OCI-LY7 (cell line): ENCODE measurements around the gene BCDIN3D. TPM values are rescaled to one million over a fixed set of nuclear protein-coding genes. Genes with fewer than 3 reads are reported as not detected.

ENCODE experiments used
- BruUV-seq: library from RNA; stranded (reverse); fragments of 400-500 nt; replicated peaks from 2 replicates; lab custom pipeline; 2021; lab: Mats Ljungman, UMichigan
- CTCF ChIA-PET: fragments of 300-600 bp; sonication (Branson Sonifier 250); formaldehyde crosslinking; loops from one replicate; lab custom pipeline; 2022; ENCODE audit warnings: antibody characterized with exemption; ENCODE audit not compliant: unreplicated experiment; lab: Charles Lee
- POLR2A ChIA-PET: fragments of 300-600 bp; sonication (Branson Sonifier 250); formaldehyde crosslinking; loops from one replicate; lab custom pipeline; 2022; ENCODE audit warnings: antibody characterized with exemption; lab: Charles Lee
- DNase-seq: peaks from one replicate; pipeline ENCODE4 v3.0.0-alpha.2; 2015; ENCODE audit warnings: low spot score
- H2AFZ ChIP-seq: fragments of 200-600 bp; sonication (generic), shearing (Covaris generic); 2 replicates; pipeline ENCODE4 v1.6.1; 2014; ENCODE audit warnings: mild to moderate bottlenecking, antibody characterized with exemption, low read length, moderate library complexity
- H3K27ac ChIP-seq: fragments of 200-600 bp; sonication (generic); 2 replicates; pipeline ENCODE4 v1.5.1; 2014; ENCODE audit warnings: mixed run types, low read depth, mild to moderate bottlenecking, moderate library complexity, low read length, inconsistent platforms; ENCODE audit not compliant: poor library complexity, severe bottlenecking
- H3K36me3 ChIP-seq: fragments of 200-600 bp; sonication (generic); 2 replicates; pipeline ENCODE4 v1.6.1; 2014; ENCODE audit warnings: mild to moderate bottlenecking, antibody characterized with exemption, low read length, moderate library complexity, mixed read lengths; ENCODE audit not compliant: insufficient read depth
- H3K4me1 ChIP-seq: fragments of 200-600 bp; sonication (generic); 2 replicates; pipeline ENCODE4 v1.5.1; 2014; ENCODE audit warnings: mild to moderate bottlenecking, low read length; ENCODE audit not compliant: insufficient read depth, poor library complexity, severe bottlenecking
- H3K4me2 ChIP-seq: fragments of 200-600 bp; sonication (generic); 2 replicates; pipeline ENCODE4 v1.6.1; 2014; ENCODE audit warnings: mild to moderate bottlenecking, low read length
- H3K4me3 ChIP-seq: fragments of 200-600 bp; sonication (generic); 2 replicates; pipeline ENCODE4 v1.5.1; 2014; ENCODE audit warnings: mild to moderate bottlenecking, low read depth, low read length; ENCODE audit not compliant: poor library complexity, severe bottlenecking
- H3K79me2 ChIP-seq: fragments of 200-600 bp; sonication (generic); 2 replicates; pipeline ENCODE4 v1.6.1; 2016; ENCODE audit warnings: low read depth, mild to moderate bottlenecking, low read length, moderate library complexity, mixed read lengths; ENCODE audit not compliant: insufficient read depth
- H3K9me2 ChIP-seq: fragments of 200-600 bp; sonication (generic); 2 replicates; pipeline ENCODE4 v1.6.1; 2016; ENCODE audit warnings: mild to moderate bottlenecking, low read length, mixed read lengths; ENCODE audit not compliant: insufficient read depth
- H3K9me3 ChIP-seq: fragments of 200-600 bp; sonication (generic); 2 replicates; pipeline ENCODE4 v1.6.1; 2014; ENCODE audit warnings: mild to moderate bottlenecking, mixed run types, low read length, mixed read lengths
- H4K20me1 ChIP-seq: fragments of 200-600 bp; sonication (generic); 2 replicates; pipeline ENCODE4 v1.6.1; 2014; ENCODE audit warnings: mild to moderate bottlenecking, antibody characterized with exemption, low read length, moderate library complexity, mixed read lengths; ENCODE audit not compliant: insufficient read depth
- EZH2phosphoT487 ChIP-seq: fragments of 200-600 bp; sonication (generic); IDR thresholded peaks from 2 replicates; pipeline ENCODE4 v1.6.1; 2018; ENCODE audit warnings: low read depth, borderline replicate concordance, mild to moderate bottlenecking, mixed run types, antibody characterized with exemption, low read length, moderate library complexity, mixed read lengths
- intact Hi-C: fragments of 100-400 bp; cut with micrococcal nuclease; formaldehyde crosslinking; loops from one replicate; pipeline ENCODE4 v1.10.0; 2022; ENCODE audit not compliant: unreplicated experiment
- total RNA-seq, 2 experiments: library from RNA; depleted of rRNA in 1 of 2; stranded (reverse); fragments of >200 nt in 1 of 2; shearing (Covaris generic) in 1 of 2; gene quantifications; 2 replicates each; pipeline ENCODE4 v1.2.3, GENCODE V29; 2014 to 2022
- TF ChIP-seq, protein P1 (sequence below): fragments of 200-600 bp; sonication (generic); conservative IDR thresholded peaks from 2 replicates; pipeline ENCODE4 v1.5.1; 2014; ENCODE audit warnings: mild to moderate bottlenecking, antibody characterized with exemption, low read length, moderate library complexity, mixed read lengths

BCDIN3D gene
- total RNA-seq, 2 experiments from 2014 or later = 8.4 to 10.1 TPM

DNA sequence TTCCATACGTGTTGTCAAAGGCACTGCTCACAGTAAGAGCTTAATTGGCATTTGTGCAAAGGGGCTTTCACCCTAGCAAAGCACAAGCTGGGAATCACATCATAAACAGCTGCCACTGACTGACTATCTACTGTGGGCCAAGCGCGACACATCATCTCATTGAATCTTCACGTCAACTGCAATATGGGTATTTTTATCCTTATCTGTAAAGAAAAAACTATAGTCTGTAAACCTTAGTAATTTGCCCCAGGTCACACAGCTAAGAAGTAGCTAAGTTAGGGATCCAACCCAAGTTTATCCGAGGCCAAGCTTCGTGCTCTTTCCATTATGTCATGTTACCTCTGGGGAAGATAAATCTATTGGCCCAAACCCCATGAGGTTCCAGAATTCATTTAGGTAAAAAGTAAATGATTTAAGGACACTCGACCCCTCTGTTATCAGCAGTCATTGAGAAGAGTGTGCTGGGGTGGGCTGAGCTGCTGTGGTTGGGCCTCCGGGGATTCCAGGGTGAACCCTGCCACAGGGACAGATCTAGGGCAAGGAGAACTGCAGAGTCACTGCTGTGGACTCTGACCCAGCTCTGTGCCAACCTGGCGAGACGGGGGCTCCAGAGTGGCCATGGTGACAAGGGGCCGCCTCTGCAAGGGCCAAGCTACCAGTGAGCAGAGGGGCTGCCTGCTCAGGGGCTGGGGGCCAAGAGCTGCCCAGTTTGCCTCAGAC is 42.3 kb downstream of the BCDIN3D start:
- CTCF ChIA-PET = no interaction called here
- H3K9me2 ChIP-seq = no peaks in the 10 kb centered on the region
- intact Hi-C loops = no loop called here
- no peaks in the 10 kb centered on the region for H3K9me3 ChIP-seq
- H3K27ac ChIP-seq = no peak overlapping the region
- DNase-seq = no peak
- no peaks in the 10 kb centered on the region for H4K20me1 ChIP-seq
- H3K4me1 ChIP-seq = no peaks in the 10 kb centered on the region
- H3K36me3 ChIP-seq = peaks cover 3% of the 10 kb centered on the region; the same call in 1 of the 2 replicates
- no TSS peak for BruUV-seq
- H3K79me2 ChIP-seq = no peaks in the 10 kb centered on the region
- no peak overlapping the region for H2AFZ ChIP-seq
- no peak overlapping the region for H3K4me3 ChIP-seq
- TF ChIP-seq, protein P1, sequence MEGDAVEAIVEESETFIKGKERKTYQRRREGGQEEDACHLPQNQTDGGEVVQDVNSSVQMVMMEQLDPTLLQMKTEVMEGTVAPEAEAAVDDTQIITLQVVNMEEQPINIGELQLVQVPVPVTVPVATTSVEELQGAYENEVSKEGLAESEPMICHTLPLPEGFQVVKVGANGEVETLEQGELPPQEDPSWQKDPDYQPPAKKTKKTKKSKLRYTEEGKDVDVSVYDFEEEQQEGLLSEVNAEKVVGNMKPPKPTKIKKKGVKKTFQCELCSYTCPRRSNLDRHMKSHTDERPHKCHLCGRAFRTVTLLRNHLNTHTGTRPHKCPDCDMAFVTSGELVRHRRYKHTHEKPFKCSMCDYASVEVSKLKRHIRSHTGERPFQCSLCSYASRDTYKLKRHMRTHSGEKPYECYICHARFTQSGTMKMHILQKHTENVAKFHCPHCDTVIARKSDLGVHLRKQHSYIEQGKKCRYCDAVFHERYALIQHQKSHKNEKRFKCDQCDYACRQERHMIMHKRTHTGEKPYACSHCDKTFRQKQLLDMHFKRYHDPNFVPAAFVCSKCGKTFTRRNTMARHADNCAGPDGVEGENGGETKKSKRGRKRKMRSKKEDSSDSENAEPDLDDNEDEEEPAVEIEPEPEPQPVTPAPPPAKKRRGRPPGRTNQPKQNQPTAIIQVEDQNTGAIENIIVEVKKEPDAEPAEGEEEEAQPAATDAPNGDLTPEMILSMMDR = no peak
- no peak for TF ChIP-seq EZH2phosphoT487
- H3K4me2 ChIP-seq = no peak overlapping the region
- POLR2A ChIA-PET = interaction anchor here (0.5 kb wide), 1 partner anchor 77 kb away, joined by 3 read pairs; no protein-coding TSS in a partner anchor

GRCh38 chr12:49798934-49799333 is 44.0 kb downstream of the BCDIN3D start:
- Histone ChIP-seq H3K27ac (no peak overlapping the region), H4K20me1 (no peaks in the 10 kb centered on the region), H3K9me3 (no peaks in the 10 kb centered on the region), H3K9me2 (no peaks in the 10 kb centered on the region), H3K4me2 (no peak overlapping the region), H3K4me3 (no peak overlapping the region), H3K79me2 (no peaks in the 10 kb centered on the region), H3K4me1 (no peaks in the 10 kb centered on the region), H2AFZ (no peak overlapping the region), H3K36me3 (no peaks in the 10 kb centered on the region; the same call in 1 of the 2 replicates)
- CTCF ChIA-PET = no interaction called here
- TF ChIP-seq, protein P1 = no peak
- no peak for TF ChIP-seq EZH2phosphoT487
- intact Hi-C loops = no loop called here
- POLR2A ChIA-PET = interaction anchor here (0.7 to 1.8 kb wide), 3 partner anchors 16 to 179 kb away, joined by 3 to 6 read pairs (median 4); no protein-coding TSS in a partner anchor
- no TSS peak for BruUV-seq
- DNase-seq = no peak

DNA sequence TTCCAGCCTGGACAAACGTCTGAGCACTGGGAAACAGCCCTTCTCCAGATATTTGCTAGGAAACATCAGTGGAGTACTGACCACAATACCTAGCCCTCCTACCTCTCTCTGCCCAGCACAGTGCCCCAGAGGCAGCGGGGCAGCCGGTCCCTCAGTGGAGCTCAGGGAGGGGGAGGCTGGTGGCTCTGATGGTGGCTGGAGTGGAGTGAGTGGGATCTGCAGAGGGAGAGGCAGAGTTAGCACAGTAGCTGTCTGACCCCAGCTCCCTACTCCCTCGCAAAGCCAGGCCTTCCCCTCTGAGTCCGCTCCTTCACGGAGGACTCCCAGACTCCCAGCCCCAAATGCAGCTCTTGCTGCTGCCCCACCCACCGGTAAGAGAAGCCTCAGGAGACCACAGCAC is 44.7 kb downstream of the BCDIN3D start:
- no peaks in the 10 kb centered on the region for H3K79me2 ChIP-seq
- TF ChIP-seq, protein P1 = no peak
- no peak for TF ChIP-seq EZH2phosphoT487
- no peaks in the 10 kb centered on the region for H3K9me2 ChIP-seq
- ChIA-PET POLR2A (interaction anchor here (1.8 kb wide), 1 partner anchor 22 kb away, joined by 4 read pairs; no protein-coding TSS in a partner anchor), CTCF (interaction anchor here (0.8 kb wide), 1 partner anchor 15 kb away, joined by 4 read pairs; no protein-coding TSS in a partner anchor)
- H2AFZ ChIP-seq = no peak overlapping the region
- no peaks in the 10 kb centered on the region for H3K4me1 ChIP-seq
- H3K4me3 ChIP-seq = no peak overlapping the region
- no peak overlapping the region for H3K27ac ChIP-seq
- DNase-seq = no peak
- H3K36me3 ChIP-seq = no peaks in the 10 kb centered on the region; the same call in 1 of the 2 replicates
- BruUV-seq = no TSS peak
- H3K4me2 ChIP-seq = no peak overlapping the region
- intact Hi-C loops = no loop called here
- H4K20me1 ChIP-seq = no peaks in the 10 kb centered on the region
- H3K9me3 ChIP-seq = no peaks in the 10 kb centered on the region
